HG03460 (cell line): ENCODE results near the gene ARPC1B.
"Not testable (repeated sequence)": the region's sequence is repeated elsewhere in the genome, so short reads cannot be mapped to it uniquely, and the experiment has no call there.

Experiments used
- ATAC-seq: cut with Tn5 transposase; IDR thresholded peaks from one replicate; pipeline ENCODE4 v1.9.1; 2021; ENCODE audit not compliant: unreplicated experiment

ARPC1B gene

DNA sequence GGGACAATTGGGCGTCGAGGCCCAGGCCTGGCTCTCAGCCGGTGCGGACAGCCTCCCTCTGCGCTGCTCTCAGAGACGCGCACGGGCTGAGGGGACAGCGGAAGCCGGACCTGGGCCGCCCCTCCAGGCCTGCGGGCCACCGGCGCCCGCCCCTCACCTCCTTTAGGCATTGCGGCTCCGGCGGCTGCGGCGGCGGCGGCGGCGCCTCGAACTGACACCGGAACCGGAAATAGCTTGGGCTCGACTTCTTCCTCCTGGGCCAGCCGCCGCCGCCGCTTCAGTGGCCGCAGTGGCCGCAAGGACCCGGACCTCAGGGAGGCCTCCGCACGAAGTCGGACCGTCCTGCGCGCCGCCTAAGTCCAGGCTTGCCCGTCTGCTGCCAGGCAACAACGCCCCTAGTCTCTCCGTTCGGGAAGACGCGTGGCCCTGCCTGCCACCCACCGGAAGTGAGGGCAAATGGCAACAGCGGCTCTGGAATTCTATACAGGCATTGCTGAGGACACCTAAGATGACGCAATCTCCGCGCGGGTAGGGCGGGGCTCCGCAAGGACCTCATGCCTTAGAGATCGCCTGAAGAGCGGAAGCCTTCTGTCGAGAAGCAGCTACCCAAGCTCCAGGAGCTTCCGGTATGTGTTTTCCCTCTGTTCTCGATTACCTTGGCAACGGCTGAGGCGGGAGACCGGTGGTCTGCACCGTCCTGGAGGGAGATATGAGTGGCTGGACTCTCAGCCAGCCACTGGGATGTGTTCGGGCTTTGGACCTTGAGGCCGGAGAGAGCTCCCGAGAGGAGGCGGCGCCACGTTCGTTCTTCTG lies 34.1 kb downstream of the ARPC1B start, which contains the start of the genes BUD31 and PDAP1:
BUD31 (plus strand) TSS at position 591 of the 813 bp plus-strand sequence. CDS start 2,124 bp downstream, outside the sequence.
PDAP1 (minus strand) TSS at position 219 of the 813 bp plus-strand sequence; CDS start at position 170, 49 bp downstream.
- peak; percentile 71 for ATAC-seq

DNA sequence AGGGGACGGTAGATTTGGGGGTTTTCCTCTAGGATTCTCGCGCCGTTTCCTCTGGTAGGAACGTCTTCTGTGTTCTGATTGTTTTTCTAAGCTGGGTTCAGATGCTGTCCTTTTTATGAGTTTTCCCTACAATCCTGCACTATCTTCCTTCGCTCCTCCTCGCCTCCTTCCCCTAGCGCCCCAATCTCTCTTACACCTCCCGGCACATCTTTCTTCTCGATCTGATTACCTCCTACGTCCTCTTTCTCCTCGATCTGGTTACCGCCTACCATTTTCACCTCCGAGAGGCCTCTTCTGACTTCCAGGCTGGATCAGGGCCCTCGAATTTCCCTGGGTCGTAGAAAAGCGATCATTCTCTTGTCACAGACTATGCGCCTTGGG lies 34.7 kb downstream of the ARPC1B start:
- ATAC-seq: no peak

DNA sequence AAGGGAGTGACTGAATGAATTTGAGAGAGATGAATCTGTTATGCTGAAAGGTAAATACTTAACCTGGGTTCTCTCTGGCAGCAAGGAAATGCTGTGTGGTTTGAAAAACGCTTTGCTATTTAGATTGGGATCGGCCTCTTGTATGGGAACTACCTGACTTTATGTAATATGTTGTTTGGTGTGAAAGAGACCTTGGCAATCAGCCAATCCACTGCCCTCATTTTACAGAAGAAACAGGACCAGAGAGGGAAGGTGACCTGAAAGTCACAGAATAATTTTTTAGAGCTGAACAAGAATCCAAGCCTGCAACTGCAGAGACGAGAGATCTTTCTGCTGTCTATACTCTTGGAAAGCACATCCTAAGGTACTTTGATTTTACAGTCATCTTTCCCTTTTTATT lies 35.3 kb downstream of the ARPC1B start:
- no peak for ATAC-seq

DNA sequence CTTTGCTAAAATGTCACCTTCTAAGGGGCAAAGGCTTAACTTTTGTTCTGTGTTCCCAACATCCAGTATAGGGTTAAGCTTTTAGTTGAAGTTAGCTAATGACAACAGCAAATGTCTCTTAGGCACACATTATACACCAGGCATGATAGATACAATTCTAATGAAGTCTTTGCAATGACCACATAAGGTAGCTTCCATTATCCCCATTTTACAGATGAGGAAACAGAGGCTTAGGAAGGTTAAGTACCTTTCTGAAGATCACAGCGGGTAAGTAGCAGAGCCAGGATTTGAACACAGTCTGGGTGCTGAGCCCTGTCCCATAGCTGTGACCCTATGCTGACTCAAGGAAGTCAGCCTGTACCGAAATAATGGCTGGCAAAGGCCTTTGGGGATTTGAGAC lies 36.1 kb downstream of the ARPC1B start:
- no peak for ATAC-seq

DNA sequence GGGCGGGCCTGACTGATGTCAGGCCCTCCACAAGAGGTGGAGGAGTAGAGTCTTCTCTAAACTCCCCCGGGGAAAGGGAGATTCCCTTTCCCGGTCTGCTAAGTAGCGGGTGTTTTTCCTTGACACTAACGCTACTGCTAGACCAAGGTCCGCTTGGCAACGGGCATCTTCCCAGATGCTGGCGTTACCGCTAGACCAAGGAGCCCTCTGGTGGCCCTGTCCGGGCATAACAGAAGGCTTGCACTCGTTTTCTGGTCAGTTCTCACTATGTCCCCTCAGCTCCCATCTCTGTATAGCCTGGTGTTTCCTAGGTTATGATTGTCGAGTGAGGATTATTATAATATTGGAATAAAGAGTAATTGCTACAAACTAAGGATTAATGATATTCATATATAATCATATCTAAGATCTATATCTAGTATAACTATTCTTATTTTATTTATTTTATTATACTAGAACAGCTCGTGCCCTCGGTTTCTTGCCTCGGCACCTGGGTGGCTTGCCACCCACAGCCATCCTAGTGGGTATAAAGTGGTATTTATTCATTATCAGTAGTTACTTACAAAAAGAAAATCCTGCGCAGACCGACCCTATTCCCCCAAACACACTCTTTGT lies 41.1 kb downstream of the ARPC1B start:
- ATAC-seq: not testable (repeated sequence)

DNA sequence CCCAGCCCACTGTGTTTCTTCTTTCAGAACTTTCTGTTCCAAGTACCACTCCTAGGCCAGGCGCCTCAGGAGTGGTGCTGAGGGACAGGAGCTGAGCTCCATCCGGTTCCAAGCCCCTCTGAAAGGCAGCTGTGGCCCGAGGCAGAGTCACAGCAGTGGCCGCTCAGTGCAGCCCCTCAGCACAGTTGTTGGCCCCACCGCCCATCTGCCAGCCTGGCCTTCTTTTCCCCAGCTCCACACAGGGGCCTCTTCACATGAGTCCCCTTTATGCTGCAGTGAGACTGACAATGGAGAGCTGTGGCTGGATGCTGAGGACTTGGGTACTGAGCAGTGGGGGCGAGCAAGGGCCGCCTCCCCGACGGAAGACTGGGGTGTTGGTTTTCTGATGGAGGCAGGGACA lies 43.7 kb downstream of the ARPC1B start:
- no peak for ATAC-seq

DNA sequence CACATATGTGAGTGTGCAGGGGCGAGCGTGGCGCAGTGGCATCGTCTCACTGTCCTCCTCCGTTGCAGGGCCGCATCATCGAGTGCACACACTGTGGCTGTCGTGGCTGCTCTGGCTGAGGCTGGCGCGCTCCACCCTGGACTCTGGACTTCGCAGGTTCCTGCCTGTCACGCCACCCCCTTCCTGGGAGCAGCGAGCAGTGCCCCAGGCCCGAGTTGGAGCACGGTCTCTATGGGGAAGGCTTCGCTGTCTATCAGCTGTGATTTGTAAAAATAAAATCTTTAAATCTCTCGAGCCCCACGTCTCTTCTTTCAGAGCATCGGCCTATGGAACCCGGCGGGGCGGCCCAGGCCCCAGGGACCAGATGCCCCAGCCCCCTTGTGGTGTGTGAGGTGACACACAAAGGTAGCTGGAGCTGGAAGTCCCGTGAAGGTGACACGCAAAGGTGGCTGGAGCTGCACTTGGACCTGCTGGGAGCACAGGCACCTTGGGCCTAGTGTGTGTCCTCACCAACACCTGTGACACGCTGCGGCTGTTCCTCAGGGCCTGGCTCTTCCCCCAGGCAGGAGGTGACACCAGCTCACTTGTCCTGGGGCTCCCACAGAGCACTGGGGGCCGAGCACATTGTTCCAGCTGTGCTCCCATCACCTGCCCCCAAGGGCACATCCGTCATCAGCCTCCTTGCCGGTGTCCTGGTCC lies 44.9 kb downstream of the ARPC1B start:
- no peak for ATAC-seq

DNA sequence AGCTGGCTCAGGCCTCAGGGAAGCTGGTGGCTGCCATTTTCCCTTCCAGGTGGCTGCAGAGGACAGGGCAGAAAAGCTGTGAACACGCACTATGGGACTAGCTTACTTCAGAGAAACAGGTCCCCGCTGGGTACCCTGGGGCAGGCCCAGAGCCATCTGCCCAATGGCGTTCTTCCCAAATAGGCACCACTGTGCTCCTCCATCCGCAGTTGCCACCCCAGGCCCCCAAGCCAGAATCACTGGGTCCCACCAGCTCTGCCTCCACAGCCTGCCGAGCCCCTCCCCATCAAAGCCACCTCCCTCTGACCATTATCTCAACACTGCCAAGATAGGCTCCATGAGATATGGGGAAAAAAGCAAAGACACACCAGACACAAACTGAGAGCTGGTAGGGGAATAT lies 45.7 kb downstream of the ARPC1B start:
- ATAC-seq: no peak

DNA sequence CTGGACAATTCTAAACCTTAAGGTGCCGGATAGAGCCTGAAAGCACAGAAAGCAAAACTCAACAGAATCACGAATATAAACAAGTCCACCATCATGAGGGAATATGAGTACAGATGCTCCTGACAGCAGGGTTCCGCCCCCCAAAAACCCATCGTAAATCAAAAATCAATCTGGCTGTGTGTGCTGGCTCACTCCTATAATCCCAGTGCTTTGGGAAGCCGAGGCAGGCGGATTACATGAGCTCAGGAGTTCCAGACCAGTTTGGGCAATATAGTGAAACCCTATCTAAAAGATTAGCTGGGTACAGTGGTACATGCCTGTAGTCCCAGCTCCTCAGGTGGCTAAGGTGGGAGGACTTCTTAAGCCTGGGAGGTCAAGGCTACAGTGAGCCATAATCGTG lies 46.5 kb downstream of the ARPC1B start:
- ATAC-seq: no peak

DNA sequence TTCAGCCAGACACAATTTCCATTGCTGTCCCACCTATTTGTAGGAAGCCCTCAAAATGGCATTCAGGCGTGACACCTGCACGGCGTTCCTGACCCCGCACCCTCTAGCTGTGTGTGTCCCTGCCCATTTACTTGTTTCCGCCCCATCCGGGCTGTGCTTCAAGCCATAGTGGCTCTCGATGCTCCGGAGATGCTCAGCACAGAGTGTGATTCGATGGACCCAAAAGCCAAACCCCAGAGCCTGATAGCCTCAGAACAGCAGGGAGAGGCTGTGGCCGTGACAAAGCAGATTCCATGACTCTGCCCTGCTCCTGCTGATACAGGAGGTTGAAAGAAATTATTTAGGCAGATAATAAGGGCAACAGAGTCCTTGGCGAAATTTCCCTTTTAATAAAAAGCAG lies 47.7 kb downstream of the ARPC1B start:
- ATAC-seq: no peak

DNA sequence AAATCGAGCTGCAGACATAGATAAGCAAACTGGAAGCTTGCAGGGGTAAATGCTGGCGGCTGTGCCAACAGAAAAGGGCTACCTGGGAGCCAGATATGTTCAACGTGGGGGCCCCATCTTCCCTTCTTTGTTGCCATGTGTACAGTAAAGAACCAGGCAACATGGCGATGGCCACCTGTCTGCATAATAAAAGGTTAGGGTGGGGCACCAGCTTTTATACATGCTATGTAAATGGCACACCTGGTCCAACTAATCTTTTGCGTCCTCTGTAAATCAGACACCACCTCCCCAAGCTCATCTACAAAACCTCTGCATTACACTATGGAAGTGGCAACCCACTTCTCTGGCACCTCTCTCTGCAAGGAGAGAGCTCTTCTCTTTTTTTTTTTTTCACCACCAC lies 48.1 kb downstream of the ARPC1B start:
- no peak for ATAC-seq

DNA sequence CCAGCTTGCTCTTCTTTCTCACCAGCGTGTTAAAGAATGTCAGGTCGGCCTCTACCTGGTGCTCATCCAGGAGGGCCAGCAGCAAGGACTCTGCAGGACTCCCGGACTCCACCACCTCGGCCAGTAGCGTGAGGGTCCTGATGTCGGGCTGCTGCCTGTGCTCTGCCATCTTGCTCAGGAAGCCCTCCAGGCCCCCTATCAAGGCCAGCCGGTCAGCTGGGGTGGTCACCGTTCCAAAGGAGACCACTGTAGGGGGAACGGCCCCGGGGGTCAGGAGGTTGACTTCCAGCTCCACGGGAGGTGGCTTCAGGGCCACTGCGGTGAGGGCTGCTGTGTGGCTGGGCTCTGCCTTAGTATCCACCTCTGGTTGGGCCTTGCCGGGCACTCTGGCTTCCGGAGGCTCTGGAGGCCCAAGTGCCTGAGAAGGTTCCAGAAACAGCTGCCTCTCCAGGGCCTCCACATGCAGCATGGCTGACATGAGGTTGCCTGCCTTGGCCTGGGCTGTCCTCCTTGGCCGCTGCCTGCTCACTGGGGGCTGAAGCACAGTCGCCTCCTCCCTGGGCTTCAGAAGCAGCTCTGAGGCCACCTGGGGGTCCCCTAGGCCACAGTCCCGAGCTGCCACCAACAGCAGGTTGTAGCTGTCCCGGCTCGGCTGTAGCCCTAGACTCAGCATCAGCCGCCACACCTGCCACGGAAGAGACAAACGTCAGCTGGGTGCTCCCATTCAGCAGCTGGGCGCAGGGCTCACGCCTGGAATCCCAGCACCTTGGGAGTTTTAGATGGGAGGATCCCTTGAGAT lies 50.6 kb downstream of the ARPC1B start:
- no peak for ATAC-seq

DNA sequence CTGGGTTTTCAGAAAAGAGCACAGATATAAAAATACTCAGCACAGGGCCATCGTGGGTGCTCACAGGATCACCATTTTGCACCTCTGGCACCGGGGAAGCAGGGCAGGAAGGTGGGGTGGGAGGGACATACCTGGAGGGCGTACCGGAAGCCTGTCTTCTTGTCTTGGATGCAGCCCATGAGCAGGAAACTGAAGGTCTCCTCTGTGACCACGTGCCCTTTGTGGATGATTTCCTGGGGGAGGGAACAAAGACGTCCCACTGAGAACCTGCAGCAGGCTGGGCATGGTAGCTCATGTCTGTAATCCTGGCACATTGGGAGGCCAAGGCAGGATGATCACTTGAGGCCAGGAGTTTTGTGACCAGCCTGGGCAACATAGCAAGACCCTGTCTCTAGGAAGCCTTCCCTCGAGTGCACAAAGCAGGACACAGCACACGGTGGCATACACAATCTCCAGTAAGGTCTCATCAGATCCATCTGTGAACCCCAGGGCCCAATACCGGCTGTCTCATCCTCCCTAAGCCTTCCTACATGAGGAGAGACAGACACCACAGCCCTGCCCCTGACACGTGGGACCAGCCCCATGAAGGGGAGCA lies 54.5 kb downstream of the ARPC1B start:
- ATAC-seq: no peak

DNA sequence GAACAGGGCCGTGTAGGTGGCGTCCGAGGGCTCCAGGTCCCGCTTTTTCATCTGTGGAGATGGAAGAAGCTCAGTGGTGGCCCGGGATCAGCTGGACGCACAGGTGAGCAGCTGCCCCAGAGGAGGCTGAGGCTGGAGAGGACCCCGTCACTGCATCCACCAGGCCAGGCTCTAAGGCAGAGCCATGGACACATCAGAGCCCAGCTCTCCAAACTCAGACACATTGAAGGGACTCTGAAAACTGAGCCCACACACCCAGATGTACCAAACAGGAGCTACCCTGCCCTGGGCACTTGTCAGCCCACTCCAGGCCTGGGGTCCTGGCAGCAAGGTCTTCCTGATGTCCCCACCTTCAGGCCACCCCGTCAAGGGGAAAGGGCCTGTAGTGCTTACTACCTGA lies 55.2 kb downstream of the ARPC1B start:
- no peak for ATAC-seq

DNA sequence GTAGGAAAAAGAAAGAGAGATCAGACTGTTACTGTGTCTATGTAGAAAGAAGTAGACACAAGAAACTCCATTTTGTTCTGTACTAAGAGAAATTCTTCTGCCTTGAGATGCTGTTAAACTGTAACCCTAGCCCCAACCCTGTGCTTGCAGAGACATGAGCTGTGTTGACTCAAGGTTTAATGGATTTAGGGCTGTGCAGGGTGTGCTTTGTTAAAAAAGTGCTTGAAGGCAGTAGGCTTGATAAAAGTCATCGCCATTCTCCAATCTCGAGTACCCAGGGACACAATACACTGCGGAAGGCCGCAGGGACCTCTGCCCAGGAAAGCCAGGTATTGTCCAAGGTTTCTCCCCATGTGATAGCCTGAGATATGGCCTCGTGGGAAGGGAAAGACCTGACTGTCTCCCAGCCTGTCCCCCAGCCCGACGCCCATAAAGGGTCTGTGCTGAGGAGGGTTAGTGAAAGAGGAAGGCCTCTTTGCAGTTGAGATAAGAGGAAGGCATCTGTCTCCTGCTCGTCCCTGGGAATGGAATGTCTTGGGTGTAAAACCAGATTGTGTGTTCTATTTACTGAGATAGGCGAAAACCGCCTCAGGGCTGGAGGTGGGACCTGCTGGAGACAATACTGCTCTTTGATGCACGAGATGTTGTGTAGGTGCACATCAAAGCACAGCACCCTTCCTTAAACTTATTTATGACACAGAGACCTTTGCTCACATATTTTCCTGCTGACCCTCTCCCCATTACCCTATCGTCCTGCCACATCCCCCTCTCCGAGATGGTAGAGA lies 57.4 kb downstream of the ARPC1B start:
- not testable (repeated sequence) for ATAC-seq

DNA sequence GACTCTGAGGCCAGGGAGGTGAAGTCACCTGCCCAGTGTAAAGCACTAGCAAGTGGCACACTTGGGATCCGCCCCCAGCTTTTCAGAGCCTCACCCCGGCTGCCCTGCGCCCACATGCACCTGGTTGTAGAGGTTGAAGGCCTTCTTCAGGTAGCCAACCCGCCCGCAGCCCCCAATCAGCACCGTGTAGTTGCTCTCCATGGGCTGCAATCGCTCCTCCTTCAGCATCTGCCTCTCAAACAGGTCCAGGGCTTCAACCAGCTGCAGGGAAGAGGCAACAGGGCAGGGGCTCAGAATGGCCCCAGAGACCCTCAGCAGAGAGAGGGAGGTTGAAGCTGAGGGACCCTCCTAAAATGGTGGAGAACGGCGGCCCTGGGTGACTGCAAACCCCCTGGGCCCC lies 58.6 kb downstream of the ARPC1B start:
- no peak for ATAC-seq

DNA sequence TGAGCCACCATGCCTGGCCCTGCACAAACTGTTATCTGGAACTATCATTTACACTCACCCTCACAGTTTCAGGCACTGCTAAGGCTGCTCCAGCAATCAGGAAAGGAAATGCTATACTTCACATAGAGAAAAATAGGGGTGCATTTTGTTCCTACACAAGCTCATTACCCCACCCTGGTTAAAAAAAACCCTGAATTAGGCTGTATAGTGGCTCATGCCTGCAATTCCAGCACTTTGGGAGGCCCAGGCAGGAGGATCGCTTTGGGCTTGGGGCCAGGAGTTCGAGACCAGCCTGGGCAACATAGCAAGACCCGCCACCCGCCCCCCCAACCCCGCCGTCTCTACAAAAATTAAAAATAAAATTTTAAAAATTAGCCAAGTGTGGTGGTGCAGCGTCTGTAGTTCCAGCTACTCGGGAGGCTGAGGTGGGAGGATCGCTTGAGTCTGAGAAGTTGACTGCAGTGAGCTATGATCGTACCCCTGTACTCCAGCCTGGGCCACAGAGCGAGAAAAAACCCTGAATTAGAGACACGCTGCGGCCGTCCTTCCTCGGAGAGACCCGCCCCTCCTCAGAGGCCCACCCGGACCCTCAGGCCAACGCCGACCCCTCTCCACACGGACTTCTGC lies 63.5 kb downstream of the ARPC1B start:
- peak; percentile 5 for ATAC-seq

DNA sequence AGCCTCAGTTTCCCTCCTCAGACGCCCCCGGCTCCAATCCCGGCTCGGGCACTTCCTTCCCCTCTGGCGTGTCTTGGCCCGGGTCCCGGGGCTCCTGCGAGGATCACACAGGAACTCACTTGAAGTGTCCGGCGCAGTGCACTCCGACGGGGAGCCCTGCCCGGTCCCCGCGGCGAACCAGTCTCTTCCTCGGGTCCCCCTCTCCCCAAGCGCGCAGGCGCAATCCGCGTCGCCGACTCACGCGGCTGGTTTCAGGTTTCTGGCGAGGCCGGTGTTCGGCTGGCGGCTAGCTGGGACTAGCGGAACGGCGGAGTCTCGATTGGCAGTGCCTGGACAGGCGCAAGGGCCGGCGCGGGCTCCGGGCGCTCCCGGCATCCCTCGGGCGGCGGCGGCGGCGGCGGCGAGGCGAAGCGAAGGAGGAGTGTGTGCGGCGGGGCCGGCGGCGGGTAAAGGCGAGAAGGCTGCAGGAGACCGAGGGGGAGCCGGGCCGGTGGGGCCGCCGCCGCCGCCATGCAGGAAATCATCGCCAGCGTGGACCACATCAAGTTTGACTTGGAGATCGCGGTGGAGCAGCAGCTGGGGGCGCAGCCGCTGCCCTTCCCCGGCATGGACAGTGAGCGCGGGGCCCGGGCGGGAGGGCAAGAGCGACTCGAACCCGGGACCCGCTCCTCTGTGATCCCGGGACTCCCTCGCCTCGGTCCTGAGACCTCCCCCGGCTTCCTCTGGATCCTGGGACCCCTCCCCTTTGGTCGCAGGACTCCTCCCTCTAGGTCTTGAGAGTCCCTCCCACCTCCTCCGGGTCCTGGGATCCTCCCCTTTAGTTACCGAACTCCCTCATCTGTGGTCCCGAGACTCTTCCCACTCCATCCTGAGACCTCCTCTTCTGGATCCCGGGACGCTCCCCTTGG lies 64.3 kb downstream of the ARPC1B start, which contains the start of the genes CPSF4 and PTCD1:
CPSF4 (plus strand) TSS at position 371 of the 908 bp plus-strand sequence; CDS start at position 511, 140 bp downstream.
PTCD1 (minus strand) TSS at position 226 of the 908 bp plus-strand sequence. CDS start 3,556 bp downstream, outside the sequence.
- ATAC-seq: peak; percentile 83
